Neural cell (in vitro differentiated cells): Measurements from ENCODE around the gene BEX1. TPM values are rescaled to one million over a fixed set of nuclear protein-coding genes. Genes with fewer than 3 reads are reported as not detected.
"Not testable (repeated sequence)": the region's sequence is repeated elsewhere in the genome, so short reads cannot be mapped to it uniquely, and the experiment has no call there.

Experiments
- H2AFZ ChIP-seq: fragments of 200-600, 300-800 bp; sonication (generic), shearing (Covaris generic); 2 replicates; pipeline ENCODE4 v1.6.0; 2014; ENCODE audit warnings: low read depth, mild to moderate bottlenecking, antibody characterized with exemption, low read length, moderate library complexity
- H3F3A ChIP-seq: fragments of 200-600 bp; shearing (Covaris generic); 2 replicates; pipeline ENCODE4 v1.6.1; 2016; ENCODE audit warnings: mild to moderate bottlenecking, moderate library complexity, mixed read lengths, antibody characterized with exemption, low read length; ENCODE audit not compliant: insufficient read depth, poor library complexity, severe bottlenecking
- H3K27ac ChIP-seq: fragments of 200-600, 300-800 bp; sonication (generic), shearing (Covaris generic); 2 replicates; pipeline ENCODE4 v1.5.1; 2014; ENCODE audit warnings: mild to moderate bottlenecking, low read length, moderate library complexity
- H3K27me3 ChIP-seq: fragments of 300-800, 200-600 bp; sonication (generic), shearing (Covaris generic); 2 replicates; pipeline ENCODE4 v1.6.0; 2014; ENCODE audit warnings: mild to moderate bottlenecking, low read depth, low read length, moderate library complexity; ENCODE audit not compliant: insufficient read depth
- H3K36me3 ChIP-seq: fragments of 300-800, 200-600 bp; sonication (generic), shearing (Covaris generic); 2 replicates; pipeline ENCODE4 v1.5.1; 2014; ENCODE audit warnings: mild to moderate bottlenecking, antibody characterized with exemption, low read length, moderate library complexity; ENCODE audit not compliant: insufficient read depth
- H3K4me2 ChIP-seq: fragments of 300-800, 200-600 bp; sonication (generic), shearing (Covaris generic); 2 replicates; pipeline ENCODE4 v1.6.0; 2014; ENCODE audit warnings: mild to moderate bottlenecking, low read length
- H3K4me3 ChIP-seq: fragments of 300-800, 200-600 bp; sonication (generic), shearing (Covaris generic); 2 replicates; pipeline ENCODE4 v1.5.1; 2014; ENCODE audit warnings: mild to moderate bottlenecking, low read length, moderate library complexity
- H3K79me2 ChIP-seq: fragments of 200-600 bp; shearing (Covaris generic); replicated peaks from 2 replicates; pipeline ENCODE4 v1.6.0; 2014; ENCODE audit warnings: mild to moderate bottlenecking, low read length, moderate library complexity; ENCODE audit not compliant: insufficient read depth
- H3K9ac ChIP-seq: fragments of 300-800, 200-600 bp; sonication (generic), shearing (Covaris generic); 2 replicates; pipeline ENCODE4 v1.6.1; 2016; ENCODE audit warnings: mild to moderate bottlenecking, low read length, mixed read lengths
- H3K9me2 ChIP-seq: fragments of 200-600 bp; shearing (Covaris generic); 2 replicates; pipeline ENCODE4 v1.6.1; 2016; ENCODE audit warnings: mild to moderate bottlenecking, low read length, mixed read lengths; ENCODE audit not compliant: insufficient read depth
- H3K9me3 ChIP-seq: fragments of 200-600, 300-800 bp; sonication (generic), shearing (Covaris generic); 2 replicates; pipeline ENCODE4 v1.6.1; 2016; ENCODE audit warnings: mild to moderate bottlenecking, mixed run types, low read length, moderate library complexity, mixed read lengths
- H4K20me1 ChIP-seq: fragments of 200-600 bp; shearing (Covaris generic); 2 replicates; pipeline ENCODE4 v1.6.1; 2016; ENCODE audit warnings: mild to moderate bottlenecking, mixed run types; ENCODE audit not compliant: insufficient read depth
- CTCF ChIP-seq: fragments of 450-650 bp; IDR thresholded peaks from 2 replicates; pipeline ENCODE4 v1.5.1; 2014; ENCODE audit warnings: antibody characterized with exemption, mild to moderate bottlenecking, moderate library complexity; ENCODE audit not compliant: poor library complexity, severe bottlenecking
- EP300 ChIP-seq: fragments of 450-650 bp; conservative IDR thresholded peaks from 2 replicates; pipeline ENCODE4 v1.6.1; 2014; ENCODE audit warnings: antibody characterized with exemption, mild to moderate bottlenecking, moderate library complexity; ENCODE audit not compliant: poor library complexity, severe bottlenecking
- EZH2 ChIP-seq: fragments of 200-600, 300-800 bp; shearing (Covaris generic), sonication (generic); IDR thresholded peaks from 2 replicates; pipeline ENCODE4 v1.6.1; 2014; ENCODE audit warnings: antibody characterized with exemption, low read length, borderline replicate concordance, mild to moderate bottlenecking; ENCODE audit not compliant: insufficient read depth, poor library complexity, severe bottlenecking
- MXI1 ChIP-seq: fragments of 450-650 bp; conservative IDR thresholded peaks from 2 replicates; pipeline ENCODE4 v1.6.1; 2014; ENCODE audit warnings: antibody characterized with exemption, mild to moderate bottlenecking; ENCODE audit not compliant: poor library complexity, severe bottlenecking
- POLR2AphosphoS5 ChIP-seq: IDR thresholded peaks from 2 replicates; pipeline ENCODE4 v1.6.1; 2012
- RAD21 ChIP-seq: fragments of 450-650 bp; conservative IDR thresholded peaks from 2 replicates; pipeline ENCODE4 v1.6.1; 2014; ENCODE audit warnings: antibody characterized with exemption, mild to moderate bottlenecking, moderate library complexity
- REST ChIP-seq: IDR thresholded peaks from 2 replicates; pipeline ENCODE4 v1.6.1; 2012; ENCODE audit warnings: borderline replicate concordance
- SMC3 ChIP-seq: fragments of 450-650 bp; conservative IDR thresholded peaks from 2 replicates; pipeline ENCODE4 v1.6.1; 2014; ENCODE audit warnings: antibody characterized with exemption, mild to moderate bottlenecking, moderate library complexity; ENCODE audit not compliant: poor library complexity
- TAF1 ChIP-seq: IDR thresholded peaks from 2 replicates; pipeline ENCODE4 v1.6.1; 2012; ENCODE audit warnings: low read depth
- polyA plus RNA-seq: library from polyadenylated mRNA; depleted of rRNA; stranded (reverse); fragments of >200 nt; gene quantifications from 2 replicates; pipeline ENCODE4 v1.2.3, GENCODE V29; 2014

BEX1 gene
- polyA plus RNA-seq, 1 donor from 2014 or later = 1,035 TPM

GRCh38 chrX:103051260-103051789 is 12.6 kb downstream of the BEX1 start:
- Histone ChIP-seq H3K4me2 (no peak overlapping the region), H4K20me1 (no peaks in the 10 kb centered on the region), H3K79me2 (no peaks in the 10 kb centered on the region), H3F3A (no peaks in the 10 kb centered on the region), H2AFZ (no peak overlapping the region), H3K27me3 (no peaks in the 10 kb centered on the region), H3K9me2 (no peaks in the 10 kb centered on the region), H3K9me3 (no peaks in the 10 kb centered on the region), H3K36me3 (no peaks in the 10 kb centered on the region), H3K4me3 (no peak overlapping the region), H3K9ac (no peak overlapping the region), H3K27ac (no peak overlapping the region)
- no peak for TF ChIP-seq CTCF
- TF ChIP-seq RAD21 = no peak
- no peak for TF ChIP-seq EP300
- no peak for TF ChIP-seq MXI1
- TF ChIP-seq TAF1 = no peak
- TF ChIP-seq SMC3 = no peak
- TF ChIP-seq EZH2 = no peak
- no peak for TF ChIP-seq POLR2AphosphoS5
- no peak for TF ChIP-seq REST

- H3K4me3 ChIP-seq, H3K79me2 ChIP-seq, H3K9me2 ChIP-seq, H2AFZ ChIP-seq, H3K27me3 ChIP-seq, H3K4me2 ChIP-seq, H3K36me3 ChIP-seq, H3K27ac ChIP-seq, H4K20me1 ChIP-seq, H3K9me3 ChIP-seq, H3F3A ChIP-seq, H3K9ac ChIP-seq: not testable (repeated sequence)
Observed at GRCh38 chrX:103033371-103033770, 30.6 kb downstream of the BEX1 start.

GRCh38 chrX:103017542-103017941 is 46.4 kb downstream of the BEX1 start:
- H3K27ac ChIP-seq = no peak overlapping the region
- no peak overlapping the region for H3K4me3 ChIP-seq
- no peaks in the 10 kb centered on the region for H3K79me2 ChIP-seq
- no peaks in the 10 kb centered on the region for H4K20me1 ChIP-seq
- no peaks in the 10 kb centered on the region for H3F3A ChIP-seq
- no peaks in the 10 kb centered on the region for H3K36me3 ChIP-seq
- H3K27me3 ChIP-seq = no peaks in the 10 kb centered on the region
- H3K9ac ChIP-seq = no peak overlapping the region
- no peak overlapping the region for H2AFZ ChIP-seq
- H3K4me2 ChIP-seq = no peak overlapping the region
- no peaks in the 10 kb centered on the region for H3K9me2 ChIP-seq
- TF ChIP-seq EP300 = no peak
- no peak for TF ChIP-seq POLR2AphosphoS5
- TF ChIP-seq EZH2 = no peak
- no peak for TF ChIP-seq REST
- TF ChIP-seq RAD21 = no peak
- TF ChIP-seq CTCF = no peak
- no peak for TF ChIP-seq SMC3
- TF ChIP-seq TAF1 = no peak
- TF ChIP-seq MXI1 = no peak
- no peaks in the 10 kb centered on the region for H3K9me3 ChIP-seq
